Occipital lobe (tissue), 2 donors: Measurements from ENCODE around the gene GRIP1. TPM values are rescaled to one million over a fixed set of nuclear protein-coding genes. Genes with fewer than 3 reads are reported as not detected.

Experiments used
- DNase-seq: peaks from one replicate; lab custom pipeline; 2025; lab: John Stamatoyannopoulos, UW
- total RNA-seq: library from RNA; depleted of rRNA; stranded (reverse); fragments of >200 nt; gene quantifications from one replicate; pipeline ENCODE4 v1.2.3, GENCODE V29; 2014

The GRIP1 gene
- total RNA-seq, 1 donor from 2014 or later = 104 TPM

- no peak for DNase-seq
Measured at GRCh38 chr12:66653796-66654195, 25.1 kb downstream of the GRIP1 start.

- no peak for DNase-seq
Measured at GRCh38 chr12:66648033-66648735, 30.7 kb downstream of the GRIP1 start.

GRCh38 chr12:66647034-66647691, 31.7 kb downstream of the GRIP1 start:
- no peak for DNase-seq

GRCh38 chr12:66644151-66644550, 34.7 kb downstream of the GRIP1 start:
- no peak for DNase-seq

- no peak for DNase-seq
Measured at GRCh38 chr12:66640691-66641460, 38.0 kb downstream of the GRIP1 start.

- no peak for DNase-seq
Measured at GRCh38 chr12:66638666-66639065, 40.2 kb downstream of the GRIP1 start.

GRCh38 chr12:66637699-66638301, 41.1 kb downstream of the GRIP1 start:
- no peak for DNase-seq

- peak; percentile 38 for DNase-seq
Measured at GRCh38 chr12:66636771-66637170, 42.1 kb downstream of the GRIP1 start.

GRCh38 chr12:66633676-66634075, 45.2 kb downstream of the GRIP1 start:
- no peak for DNase-seq

GRCh38 chr12:66629138-66629870, 49.6 kb downstream of the GRIP1 start:
- no peak for DNase-seq

GRCh38 chr12:66627988-66628317, 50.9 kb downstream of the GRIP1 start:
- DNase-seq = no peak

GRCh38 chr12:66627270-66627987, 51.4 kb downstream of the GRIP1 start:
- no peak for DNase-seq

GRCh38 chr12:66624806-66625205, 54.1 kb downstream of the GRIP1 start:
- DNase-seq = no peak

GRCh38 chr12:66623455-66623854, 55.4 kb downstream of the GRIP1 start:
- DNase-seq = no peak

GRCh38 chr12:66620688-66621087, 58.2 kb downstream of the GRIP1 start:
- no peak for DNase-seq

GRCh38 chr12:66620026-66620425, 58.9 kb downstream of the GRIP1 start:
- DNase-seq = no peak

- DNase-seq = no peak
Measured at GRCh38 chr12:66617991-66618390, 60.9 kb downstream of the GRIP1 start.

- no peak for DNase-seq
Measured at GRCh38 chr12:66612090-66612775, 66.6 kb downstream of the GRIP1 start.

GRCh38 chr12:66607147-66607546, 71.7 kb downstream of the GRIP1 start:
- no peak for DNase-seq

- DNase-seq = no peak
Measured at GRCh38 chr12:66605293-66605692, 73.6 kb downstream of the GRIP1 start.
